Measurements from ENCODE around the gene RRAD.

RRAD gene

GRCh38 chr16:66872943-66873684 lies 52.2 kb downstream of the RRAD start:
- peak; percentile 100 for DNase-seq

- DNase-seq, result no peak
These were observed 52.8 kb downstream of the RRAD start for GRCh38 chr16:66872559-66872942.

- no peak for DNase-seq
These were observed 53.5 kb downstream of the RRAD start for GRCh38 chr16:66871840-66872239.
